Activated CD4-positive, alpha-beta T cell treated with anti-CD3 and anti-CD28 coated beads for 1 hour (primary cell): ENCODE measurements around the gene MC4R.
"Not testable (repeated sequence)": the region's sequence is repeated elsewhere in the genome, so short reads cannot be mapped to it uniquely, and the experiment has no call there.

ENCODE experiments used
- DNase-seq: peaks from one replicate; pipeline ENCODE4 v3.0.0-alpha.2; 2020

MC4R gene

GRCh38 chr18:60372596-60372995, at the start of gene MC4R:
Gene MC4R, minus strand, starts transcription at chr18:60372775. Its CDS starts 426 bp downstream, at chr18:60372349.
- DNase-seq = no peak

DNA sequence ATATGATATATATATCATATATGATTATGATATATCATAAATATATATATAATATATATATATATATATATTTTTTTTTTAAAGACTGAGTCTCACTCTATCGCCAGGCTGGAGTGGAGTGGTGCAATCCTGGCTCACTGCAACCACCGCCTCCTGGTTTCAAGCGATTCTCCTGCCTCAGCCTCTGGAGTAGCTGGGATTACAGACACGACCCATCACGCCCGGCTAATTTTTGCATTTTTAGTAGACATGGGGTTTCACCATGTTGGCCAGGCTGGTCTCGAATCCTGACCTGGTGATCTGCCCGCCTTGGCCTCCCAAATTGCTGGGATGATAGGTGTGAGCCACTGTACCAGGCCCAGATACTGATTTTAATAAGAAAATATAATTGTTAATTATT, 49.7 kb upstream of the MC4R start:
- not testable (repeated sequence) for DNase-seq

- DNase-seq = no peak
Measured at GRCh38 chr18:60421356-60422118, 49.0 kb upstream of the MC4R start.

DNA sequence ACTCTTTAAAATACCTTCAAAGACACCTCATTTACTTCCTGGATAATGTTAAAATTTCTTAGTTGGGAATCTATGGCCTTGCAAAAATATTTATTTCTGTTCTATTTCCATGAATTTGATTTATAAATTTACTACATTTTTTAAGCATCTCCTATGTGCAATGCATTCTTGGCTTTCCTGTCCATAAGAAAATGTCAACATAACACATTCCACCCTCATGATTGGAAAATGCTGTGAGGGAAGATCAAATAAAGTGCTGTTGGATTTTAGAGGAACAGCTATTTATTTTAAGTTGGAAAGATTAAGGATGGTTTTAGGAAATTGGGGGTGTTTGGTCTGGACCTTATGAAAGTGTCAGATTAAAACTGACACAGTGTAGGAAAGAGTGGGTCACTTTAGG, 45.4 kb upstream of the MC4R start:
- no peak for DNase-seq

DNA sequence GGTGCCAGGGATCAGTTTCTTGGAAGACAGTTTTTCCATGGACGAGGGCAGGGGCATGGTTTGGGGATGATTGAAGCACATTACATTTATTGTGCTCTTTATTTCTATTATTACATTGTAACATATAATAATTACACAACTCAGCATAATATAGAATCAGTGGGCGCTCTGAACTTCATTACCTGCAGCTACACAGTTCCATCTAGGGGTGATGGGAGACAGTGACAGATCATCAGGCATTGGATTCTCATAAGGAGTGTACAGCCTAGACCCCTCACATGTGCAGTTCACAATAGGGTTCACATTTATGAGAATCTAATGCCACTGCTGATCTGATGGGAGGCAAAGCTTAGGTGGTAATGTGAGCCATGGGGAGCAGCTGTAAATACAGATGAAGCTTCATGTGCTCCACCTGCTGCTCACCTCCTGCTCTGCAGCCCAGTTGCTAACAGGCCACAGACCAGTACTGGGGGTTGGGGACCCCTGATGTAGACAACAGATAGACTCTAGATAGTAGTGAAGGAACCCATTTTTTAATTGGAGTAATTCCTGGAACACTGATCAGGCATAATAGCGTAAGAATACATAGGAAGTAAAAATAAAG, 41.5 kb upstream of the MC4R start:
- no peak for DNase-seq

DNA sequence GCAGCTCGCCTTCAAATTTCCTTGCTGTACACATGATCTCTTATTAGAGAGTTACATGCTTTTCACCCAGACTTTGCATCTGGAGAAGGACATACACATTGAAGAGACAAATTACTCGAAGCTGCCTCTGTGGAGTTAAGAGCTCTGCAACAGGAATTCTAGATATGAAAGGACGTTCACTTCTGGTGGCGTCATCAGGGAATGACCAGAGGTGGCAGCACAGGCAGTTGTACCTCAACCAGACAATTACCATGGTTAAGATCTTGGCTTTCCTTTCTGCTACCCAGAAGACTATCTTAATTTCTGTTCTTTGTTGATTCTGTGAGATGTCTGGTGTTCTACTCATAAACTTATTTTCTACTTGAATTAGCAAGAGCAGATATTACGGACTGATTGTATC, 39.1 kb upstream of the MC4R start:
- DNase-seq = no peak

GRCh38 chr18:60406721-60407120, 34.1 kb upstream of the MC4R start:
- no peak for DNase-seq

GRCh38 chr18:60404486-60405085, 32.0 kb upstream of the MC4R start:
- DNase-seq = no peak

DNA sequence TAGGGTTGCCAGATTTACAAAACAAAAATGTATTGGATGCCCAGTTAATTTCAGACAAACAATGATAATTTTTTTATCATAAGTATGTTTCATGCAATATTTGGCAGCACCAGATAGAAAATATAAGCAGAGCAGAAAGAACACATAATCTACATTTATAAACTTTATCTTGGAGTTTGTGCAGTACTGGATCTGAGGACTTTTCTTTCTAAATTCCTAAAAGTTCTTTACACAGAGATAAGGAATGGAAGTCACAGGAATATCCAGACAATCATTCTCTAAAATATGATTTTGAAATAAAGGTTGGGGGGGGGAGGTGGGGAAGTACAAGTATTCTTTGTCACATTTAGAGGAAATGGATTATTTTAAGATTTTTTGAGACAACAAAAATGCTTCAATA, 28.8 kb upstream of the MC4R start:
- no peak for DNase-seq

DNA sequence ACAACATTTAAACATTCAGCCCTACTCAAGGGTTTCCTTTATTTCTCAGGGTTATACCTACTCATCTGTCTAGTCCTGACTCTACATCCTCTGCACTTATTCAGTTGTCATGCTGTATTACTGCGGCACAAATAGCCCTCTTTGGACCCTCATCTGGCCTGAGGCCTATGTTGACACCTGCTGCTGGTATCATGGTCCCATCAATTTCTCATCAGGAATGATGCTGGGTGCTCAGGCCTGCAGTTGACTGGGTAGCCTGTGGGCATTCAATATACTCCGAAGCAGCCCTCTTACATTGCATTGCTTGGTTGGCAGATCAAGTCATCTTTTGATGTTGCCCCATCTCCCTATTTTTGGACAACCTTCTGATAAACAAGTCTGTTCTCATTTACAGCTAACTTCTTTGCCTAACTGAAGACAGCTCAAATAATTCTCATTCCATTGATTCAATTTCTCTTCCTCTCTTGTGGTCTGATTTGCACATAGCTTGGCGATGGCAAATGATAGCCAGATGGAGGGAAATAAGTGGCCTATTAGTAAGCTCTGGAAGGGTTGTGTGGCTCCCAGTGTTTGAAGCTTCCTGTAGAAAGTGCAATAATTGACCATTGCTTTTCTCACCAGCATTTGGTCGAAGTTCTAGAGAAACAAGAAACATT, 19.1 kb upstream of the MC4R start:
- no peak for DNase-seq

GRCh38 chr18:60389314-60389713, 16.7 kb upstream of the MC4R start:
- no peak for DNase-seq

DNA sequence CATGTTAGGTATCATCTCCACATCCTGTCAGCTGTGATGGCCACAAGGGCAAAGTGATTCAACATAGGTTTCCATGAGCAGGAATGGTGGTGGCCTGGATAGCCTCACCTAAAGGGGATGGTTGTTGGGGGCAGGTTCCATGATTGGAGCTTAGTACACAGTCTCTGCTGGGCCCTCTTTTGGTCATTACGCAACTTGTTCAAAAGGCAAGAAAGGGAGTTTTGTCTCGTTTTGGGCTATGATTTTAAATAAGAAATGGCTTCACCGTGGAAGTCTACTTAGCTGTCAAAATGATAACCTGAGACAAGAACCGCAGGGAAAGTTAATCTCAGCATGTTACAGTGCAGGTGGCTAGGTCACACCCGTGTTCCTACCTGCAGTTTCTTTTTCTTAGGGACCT, 13.1 kb upstream of the MC4R start:
- DNase-seq = no peak

DNA sequence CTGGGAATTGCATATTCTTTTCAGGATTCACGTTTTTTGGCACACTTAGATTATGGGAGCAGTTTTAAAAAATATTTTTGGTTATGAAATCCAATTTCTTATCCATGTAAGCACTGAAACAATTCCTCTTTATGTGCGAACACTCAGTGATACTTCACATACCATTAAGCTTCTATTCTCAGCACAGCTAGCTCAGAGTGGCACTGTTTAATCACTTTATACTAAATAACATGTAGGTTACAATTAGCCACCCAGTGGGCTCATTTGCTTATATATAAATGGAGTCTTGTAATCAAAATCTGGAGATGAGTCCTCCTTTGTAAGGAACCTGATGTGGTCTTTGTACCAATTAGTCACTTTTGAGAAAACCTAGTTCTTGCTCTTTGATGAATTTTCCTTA, 11.3 kb upstream of the MC4R start:
- DNase-seq = no peak

DNA sequence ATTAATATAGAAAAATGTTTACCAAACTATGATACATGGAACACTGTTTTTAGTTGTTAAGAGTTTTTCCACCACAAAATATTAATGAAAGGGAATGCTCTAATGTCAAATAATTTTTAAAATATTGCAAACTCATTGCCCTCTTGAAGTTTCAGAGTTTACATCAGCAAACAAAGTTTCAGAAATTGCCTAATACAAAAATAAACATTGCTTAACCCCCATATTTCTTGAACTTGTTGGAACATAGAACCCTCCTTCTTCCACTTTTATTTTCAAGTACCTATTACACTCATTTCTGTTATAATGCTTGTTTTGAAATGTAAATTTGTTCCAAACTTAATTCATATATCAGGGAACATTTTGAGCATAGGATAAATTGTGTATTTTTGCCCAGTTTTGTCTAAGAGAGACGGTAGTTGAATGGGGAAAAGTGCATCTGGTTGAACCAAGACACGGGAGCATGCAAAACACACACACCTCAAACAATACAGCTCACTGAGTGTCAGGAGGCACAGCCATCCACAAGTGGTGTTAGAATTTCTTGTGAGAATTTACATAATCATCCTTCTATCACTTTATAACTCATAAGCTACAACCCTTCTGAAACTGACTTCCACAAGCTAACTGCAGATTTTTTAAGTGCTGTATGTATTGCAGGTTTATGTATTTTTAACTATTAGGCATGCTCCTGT, 5.3 kb upstream of the MC4R start:
- DNase-seq = no peak

GRCh38 chr18:60372132-60372531, 443 bp downstream of the MC4R start:
- no peak for DNase-seq

DNA sequence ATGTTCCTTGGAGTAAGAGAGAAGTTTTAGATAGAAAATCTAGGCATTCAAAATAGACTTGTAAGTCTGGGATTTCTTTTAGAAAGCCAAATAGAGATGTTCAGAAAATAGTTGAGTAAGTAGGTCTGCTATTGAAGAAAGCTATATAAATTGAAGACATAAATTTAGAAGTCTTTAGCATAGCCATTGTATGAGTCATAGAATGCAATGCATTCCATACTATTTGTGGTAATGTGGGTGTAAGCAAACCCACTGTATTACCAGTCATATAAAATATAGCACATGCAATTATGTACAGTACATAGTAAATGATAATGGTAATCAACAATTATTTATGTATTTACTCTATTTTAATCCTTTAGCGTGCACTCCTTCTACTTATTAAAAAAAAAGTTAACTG, 14.1 kb downstream of the MC4R start:
- DNase-seq = no peak

DNA sequence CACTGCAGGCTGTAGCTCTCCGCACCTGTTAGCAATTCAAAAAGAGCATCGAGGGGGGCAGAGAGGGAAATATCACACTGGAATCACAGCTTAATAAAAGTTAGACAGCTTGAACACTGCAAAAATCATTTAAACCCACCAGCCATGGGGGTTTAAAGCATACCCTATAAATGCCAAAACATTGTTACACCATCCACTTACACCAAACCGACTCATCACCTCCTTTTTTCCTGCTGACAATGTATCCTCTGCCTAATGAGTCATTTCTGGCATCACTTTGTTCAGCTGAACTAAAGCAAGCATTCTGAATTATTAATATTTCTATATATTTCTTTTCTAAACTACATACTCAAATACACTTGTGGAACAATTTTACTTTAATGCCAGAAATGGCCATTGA, 21.6 kb downstream of the MC4R start:
- DNase-seq = no peak

DNA sequence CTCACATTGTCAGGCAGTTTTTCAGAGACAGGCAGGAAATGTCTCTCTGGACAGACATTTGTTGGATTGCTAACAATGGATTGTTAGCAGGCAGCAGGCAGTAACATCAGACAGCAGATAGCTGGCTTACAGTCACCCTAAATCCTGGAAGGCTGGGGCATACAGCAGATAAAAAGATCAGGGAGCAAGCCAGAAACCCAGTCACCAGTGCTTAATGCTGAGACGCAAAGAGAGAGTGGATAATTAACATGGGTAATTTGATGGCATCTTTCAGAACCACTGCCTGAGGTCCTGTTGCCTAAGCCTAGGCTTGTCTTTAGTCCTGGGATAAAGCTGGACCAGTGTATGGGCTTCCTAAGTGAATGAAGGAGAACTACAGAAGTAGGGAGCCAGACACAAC, 22.4 kb downstream of the MC4R start:
- DNase-seq = no peak

- DNase-seq = no peak
Measured at GRCh38 chr18:60347526-60348045, 25.0 kb downstream of the MC4R start.

DNA sequence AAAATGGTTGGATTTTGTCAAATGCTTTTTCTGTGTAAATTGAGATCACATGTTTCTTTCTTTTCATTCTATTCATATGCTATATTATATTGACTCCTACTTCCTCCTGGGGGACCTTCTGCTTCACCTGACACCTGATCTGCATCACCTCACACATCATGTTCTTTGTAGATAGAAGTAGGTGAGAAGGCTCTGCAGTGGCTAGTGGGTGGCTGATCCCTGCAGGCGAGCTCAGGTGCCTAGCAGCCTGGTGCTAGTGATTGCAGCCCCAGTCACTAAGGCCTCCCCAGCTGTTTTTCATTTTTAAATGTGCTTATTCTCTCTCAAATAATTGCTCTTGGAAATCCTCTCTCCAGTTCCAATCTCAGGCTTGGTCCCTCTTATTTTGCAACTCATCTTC, 33.6 kb downstream of the MC4R start:
- DNase-seq = no peak

DNA sequence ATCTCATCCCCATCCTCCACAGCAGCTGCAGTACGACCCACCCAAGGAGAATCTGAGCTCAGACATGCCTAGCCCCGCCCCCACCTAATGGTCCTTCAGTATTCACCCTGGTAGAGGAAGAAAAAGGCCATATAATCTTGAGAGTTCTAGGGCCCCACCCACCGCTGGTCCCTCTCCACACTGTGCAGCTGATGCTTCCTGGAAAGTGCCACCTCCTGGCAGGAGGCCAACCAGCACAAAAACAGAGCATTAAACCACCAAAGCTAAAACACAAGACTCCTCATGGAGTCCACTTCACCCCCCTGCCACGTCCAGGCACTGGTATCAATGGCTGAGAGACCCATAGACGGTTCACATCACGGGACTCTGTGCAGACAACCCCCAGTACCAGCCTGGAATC, 40.7 kb downstream of the MC4R start:
- no peak for DNase-seq

- no peak for DNase-seq
Measured at GRCh38 chr18:60329131-60329530, 43.4 kb downstream of the MC4R start.

DNA sequence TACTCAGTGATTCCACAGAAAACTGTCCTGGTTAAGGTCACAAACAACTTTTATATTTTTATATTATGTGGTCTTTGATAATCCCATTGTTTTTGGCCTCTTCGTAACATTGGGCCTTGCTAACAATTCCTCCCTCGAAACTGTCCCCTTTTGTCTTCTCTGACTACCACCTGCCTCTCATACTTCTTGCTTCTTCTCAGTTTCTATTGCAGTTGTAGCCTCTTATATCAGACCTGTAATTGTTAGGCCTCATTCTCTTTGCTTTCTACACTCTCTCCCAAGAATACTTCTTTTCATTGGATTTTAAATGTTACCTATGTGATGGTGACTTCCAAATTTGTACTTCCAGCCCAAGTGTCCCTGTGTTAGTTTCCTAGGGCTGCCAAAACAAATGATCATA, 44.7 kb downstream of the MC4R start:
- no peak for DNase-seq
